GM12878 (cell line): Measurements from ENCODE around the gene CTNNBL1. TPM values are rescaled to one million over a fixed set of nuclear protein-coding genes. Genes with fewer than 3 reads are reported as not detected.

Experiments
- ATAC-seq: fragments of 200-7000 bp; cut with Tn5 transposase; 3 replicates; pipeline ENCODE4 v1.9.1; 2020; ENCODE audit warnings: mild to moderate bottlenecking, moderate library complexity
- BruUV-seq: library from RNA; stranded (reverse); fragments of 400-500 nt; replicated peaks from 2 replicates; lab custom pipeline; 2021; lab: Mats Ljungman, UMichigan
- CTCF ChIA-PET: fragments of 300-600 bp; sonication (Branson Sonifier 250); formaldehyde crosslinking; extraction: SDS; loops from one replicate; lab custom pipeline; 2021; ENCODE audit warnings: inconsistent platforms; lab: Yijun Ruan, JAX
- POLR2A ChIA-PET: fragments of 350-600 bp; formaldehyde crosslinking; extraction: SDS; loops from one replicate; lab custom pipeline; 2021; ENCODE audit warnings: inconsistent platforms; lab: Charles Lee
- RAD21 ChIA-PET: fragments of 300-600 bp; sonication (Branson Sonifier 250); formaldehyde crosslinking; loops from one replicate; lab custom pipeline; 2023; ENCODE audit warnings: antibody characterized with exemption; ENCODE audit not compliant: unreplicated experiment; lab: Charles Lee
- SMC1A ChIA-PET: fragments of 300-600 bp; sonication (Branson Sonifier 250); formaldehyde crosslinking; loops from one replicate; lab custom pipeline; 2023; ENCODE audit not compliant: unreplicated experiment, uncharacterized antibody; lab: Charles Lee
- DNase-seq: peaks from one replicate; pipeline ENCODE4 v3.0.0-alpha.2; 2011; ENCODE audit warnings: low read depth, low spot score
- FAIRE-seq: peaks from 3 replicates; lab custom pipeline; 2011; peaks lifted over from hg19 to GRCh38; lab: Jason Lieb, UNC
- H2AFZ ChIP-seq: 2 replicates; pipeline ENCODE4 v1.6.0; 2011; ENCODE audit warnings: low read depth, low read length, control low read depth; ENCODE audit not compliant: control insufficient read depth
- H3K27ac ChIP-seq: 2 replicates; pipeline ENCODE4 v1.5.1; 2011; ENCODE audit warnings: control low read depth; ENCODE audit not compliant: control insufficient read depth, insufficient read depth
- H3K27me3 ChIP-seq, 2 experiments: replicated peaks in 1 of 2; 2 replicates each; pipeline versions ENCODE4 v1.6.0 to v1.6.1; 2011; ENCODE audit warnings: low read length in 1 of 2; ENCODE audit not compliant: control insufficient read depth in 2 of 2, insufficient read depth in 2 of 2
- H3K36me3 ChIP-seq, 2 experiments: 2 replicates each; pipeline ENCODE4 v1.5.1; 2011; ENCODE audit warnings: low read length in 1 of 2; ENCODE audit not compliant: control insufficient read depth in 2 of 2, insufficient read depth in 2 of 2
- H3K4me1 ChIP-seq: 2 replicates; pipeline ENCODE4 v1.6.1; 2011; ENCODE audit warnings: mild to moderate bottlenecking, low read length, moderate library complexity, mixed read lengths; ENCODE audit not compliant: control insufficient read depth, insufficient read depth
- H3K4me2 ChIP-seq: 2 replicates; pipeline ENCODE4 v1.6.0; 2011; ENCODE audit warnings: control low read depth; ENCODE audit not compliant: control insufficient read depth, insufficient read depth
- H3K4me3 ChIP-seq: fragments of 200-600 bp; sonication (generic); 2 replicates; pipeline ENCODE4 v1.5.1; 2016
- H3K79me2 ChIP-seq: 2 replicates; pipeline ENCODE4 v1.6.0; 2011; ENCODE audit warnings: low read length; ENCODE audit not compliant: control insufficient read depth, insufficient read depth
- H3K9ac ChIP-seq: 2 replicates; pipeline ENCODE4 v1.8.0; 2011; ENCODE audit warnings: low read length, control low read depth, mixed read lengths; ENCODE audit not compliant: control insufficient read depth, insufficient read depth
- H3K9me3 ChIP-seq: replicated peaks from 3 replicates; pipeline ENCODE4 v1.5.1; 2011; ENCODE audit warnings: mild to moderate bottlenecking, low read length; ENCODE audit not compliant: control insufficient read depth, insufficient read depth
- H4K20me1 ChIP-seq: 2 replicates; pipeline ENCODE4 v1.6.0; 2011; ENCODE audit not compliant: control insufficient read depth, insufficient read depth
- CBX3 ChIP-seq: fragments of 200-600 bp; sonication (generic); IDR thresholded peaks from 2 replicates; pipeline ENCODE4 v1.6.1; 2016; ENCODE audit warnings: low read depth, borderline replicate concordance
- CEBPB ChIP-seq, 2 experiments: fragments of 150-350 bp in 1 of 2; IDR thresholded peaks; 2 replicates each; pipeline ENCODE4 v1.6.1; 2012 to 2014; ENCODE audit warnings: low read depth in 2 of 2, low read length in 2 of 2, borderline replicate concordance in 1 of 2, inconsistent platforms in 1 of 2
- DPF2 ChIP-seq: fragments of 450-650 bp; IDR thresholded peaks from 2 replicates; pipeline ENCODE4 v1.6.1; 2017; ENCODE audit warnings: mild to moderate bottlenecking
- ESRRA ChIP-seq: IDR thresholded peaks from 2 replicates; pipeline ENCODE4 v1.6.1; 2012; ENCODE audit warnings: mild to moderate bottlenecking, low read length, improper control_type of control experiment
- EZH2 ChIP-seq: IDR thresholded peaks from 2 replicates; pipeline ENCODE4 v1.6.1; 2012; ENCODE audit warnings: low read depth, mild to moderate bottlenecking, control low read depth, inconsistent platforms, low read length, borderline replicate concordance; ENCODE audit not compliant: control insufficient read depth
- GABPA ChIP-seq: IDR thresholded peaks from 2 replicates; pipeline ENCODE4 v1.6.1; 2014; ENCODE audit warnings: antibody characterized with exemption, low read depth, mild to moderate bottlenecking, inconsistent platforms
- HCFC1 ChIP-seq: fragments of 150-350 bp; IDR thresholded peaks from 2 replicates; pipeline ENCODE4 v1.6.1; 2014; ENCODE audit warnings: low read length
- MLLT1 ChIP-seq: fragments of 450-650 bp; IDR thresholded peaks from 2 replicates; pipeline ENCODE4 v1.6.1; 2016; ENCODE audit warnings: mild to moderate bottlenecking
- PAX5 ChIP-seq: IDR thresholded peaks from 2 replicates; pipeline ENCODE4 v1.6.1; 2011; ENCODE audit warnings: low read depth, low read length, borderline replicate concordance
- POLR2A ChIP-seq: IDR thresholded peaks from 2 replicates; pipeline ENCODE4 v1.6.1; 2011; ENCODE audit warnings: low read depth, mild to moderate bottlenecking, low read length
- POLR2AphosphoS2 ChIP-seq: IDR thresholded peaks from 2 replicates; pipeline ENCODE4 v1.6.1; 2011; ENCODE audit warnings: low read depth, mild to moderate bottlenecking, low read length, improper control_type of control experiment, moderate library complexity
- RAD51 ChIP-seq: fragments of 450-650 bp; IDR thresholded peaks from 2 replicates; pipeline ENCODE4 v1.6.1; 2016; ENCODE audit warnings: moderate library complexity, mild to moderate bottlenecking, inconsistent platforms
- RBBP5 ChIP-seq: fragments of 200-600 bp; sonication (generic); conservative IDR thresholded peaks from 2 replicates; pipeline ENCODE4 v1.6.1; 2016
- ZBTB40 ChIP-seq: fragments of 450-650 bp; IDR thresholded peaks from 2 replicates; pipeline ENCODE4 v1.6.1; 2016; ENCODE audit warnings: mild to moderate bottlenecking, moderate library complexity, borderline replicate concordance
- ZNF24 ChIP-seq: fragments of 450-650 bp; IDR thresholded peaks from 2 replicates; pipeline ENCODE4 v1.6.1; 2017; ENCODE audit warnings: antibody characterized with exemption, mild to moderate bottlenecking
- ZNF274 ChIP-seq: IDR thresholded peaks from one replicate; pipeline ENCODE4 v1.8.0; 2011; ENCODE audit not compliant: insufficient read length, insufficient read depth
- WGBS: methylation state at CpG from one replicate; pipeline ENCODE4 v1.1.6; 2016; ENCODE audit warnings: low lambda C conversion rate; ENCODE audit not compliant: insufficient replicate concordance, insufficient coverage; ENCODE audit errors: missing lambda C conversion rate; 5-methylcytosine and 5-hydroxymethylcytosine counted together
- in situ Hi-C: fragments of 300-500 bp; cut with MboI; formaldehyde crosslinking; loops from 9 replicates; pipeline ENCODE4 v1.14.3; 2018; ENCODE audit warnings: mixed read lengths
- intact Hi-C: fragments of 100-400 bp; cut with micrococcal nuclease; formaldehyde crosslinking; loops from one replicate; pipeline ENCODE4 v1.14.2; 2022; ENCODE audit not compliant: unreplicated experiment
- polyA plus RNA-seq, 11 experiments: library from polyadenylated mRNA; depleted of rRNA in 4 of 11; unstranded in 6 of 11; stranded (reverse) in 5 of 11; fragments of >200 nt; fragmentation: Nextera tagmentation in 4 of 11; fragmentation: Illumina TruSeq in 1 of 11; extraction: Ambion mirVana in 4 of 11; extraction: Trizol in 1 of 11; gene quantifications; 1 replicate in 1 of 11; 2 replicates in 10 of 11; pipeline versions ENCODE4 v1.2.1 to v1.2.3, GENCODE V29; 2011 to 2016; ENCODE audit warnings: inconsistent platforms in 2 of 11, missing spikeins in 2 of 11, low read depth in 1 of 11
- total RNA-seq, 4 experiments: library from RNA; depleted of rRNA in 3 of 4; stranded (reverse); fragments of >200 nt in 3 of 4; fragmentation: Illumina TruSeq in 1 of 4; extraction: Trizol in 1 of 4; gene quantifications; 2 replicates each; pipeline versions ENCODE4 v1.2.1 to v1.2.3, GENCODE V29; 2013 to 2021

CTNNBL1 gene
- total and polyA plus RNA-seq, 10 of the 15 experiments (the other 5 are each of a cell fraction or from before 2014, with no cell fraction given), result 43.1 to 102 (median 67.8) TPM

- no peak for TF ChIP-seq ZBTB40
Observed at GRCh38 chr20:37877832-37878772, 184.3 kb downstream of the CTNNBL1 start (continued).

GRCh38 chr20:37878835-37879599 lies 185.2 kb downstream of the CTNNBL1 start:
- CTCF ChIA-PET, result no interaction called here
- RAD21 ChIA-PET, result no interaction called here
- SMC1A ChIA-PET, result no interaction called here
- no peak for FAIRE-seq
- Histone ChIP-seq H2AFZ (no peak overlapping the region), H3K9me3 (no peaks in the 10 kb centered on the region), H3K79me2 (no peaks in the 10 kb centered on the region), H4K20me1 (no peaks in the 10 kb centered on the region), H3K4me3 (no peak overlapping the region), H3K4me1 (no peaks in the 10 kb centered on the region), H3K36me3 (peaks cover 0 to under 1% of the 10 kb centered on the region in 2 experiments; a peak in 3 of 4 replicates), H3K4me2 (no peak overlapping the region), H3K27me3 (no peaks in the 10 kb centered on the region), H3K27ac (no peak overlapping the region), H3K9ac (no peak overlapping the region)
- WGBS, result 50% methylated on average over 12 of the region's 12 CpGs
- POLR2A ChIA-PET, result no interaction called here
- no peak for DNase-seq
- no peak for ATAC-seq
- BruUV-seq, result no TSS peak
- in situ Hi-C loops, result no loop called here
- intact Hi-C loops, result no loop called here
- TF ChIP-seq MLLT1 (no peak), DPF2 (no peak), RBBP5 (no peak), GABPA (no peak), POLR2A (no peak), ZNF24 (no peak), CEBPB (IDR thresholded peaks at IDR 0.05; ENCODE audit: borderline replicate concordance in 1 of 2, low read depth in 2 of 2, low read length in 2 of 2) (no peak), ZNF274 (no peak), CBX3 (no peak), ESRRA (no peak), POLR2AphosphoS2 (no peak), HCFC1 (no peak), EZH2 (no peak), PAX5 (no peak), RAD51 (no peak)
